ENCODE results near the gene WSCD1.

The WSCD1 gene

GRCh38 chr17:6163612-6164333 is 93.6 kb downstream of the WSCD1 start:
- DNase-seq = no peak

- no peak for DNase-seq
These were observed 94.8 kb downstream of the WSCD1 start for GRCh38 chr17:6164996-6165395.

GRCh38 chr17:6165806-6166205 is 95.6 kb downstream of the WSCD1 start:
- no peak for DNase-seq

GRCh38 chr17:6166492-6167179 is 96.5 kb downstream of the WSCD1 start:
- no peak for DNase-seq

- no peak for DNase-seq
These were observed 98.1 kb downstream of the WSCD1 start for GRCh38 chr17:6168296-6168695.

- no peak for DNase-seq
These were observed 100.2 kb downstream of the WSCD1 start for GRCh38 chr17:6170349-6170748.

GRCh38 chr17:6172642-6173330 is 102.6 kb downstream of the WSCD1 start:
- no peak for DNase-seq

- DNase-seq = no peak
These were observed 103.5 kb downstream of the WSCD1 start for GRCh38 chr17:6173653-6174052.
